AML-193 (cell line): ENCODE results near the gene RETREG1.
"Not testable (repeated sequence)": the region's sequence is repeated elsewhere in the genome, so short reads cannot be mapped to it uniquely, and the experiment has no call there.

Source experiments
- DNase-seq, 2 experiments: peaks; one replicate each; lab custom pipeline; 2025; lab: John Stamatoyannopoulos, UW

Gene RETREG1

DNA sequence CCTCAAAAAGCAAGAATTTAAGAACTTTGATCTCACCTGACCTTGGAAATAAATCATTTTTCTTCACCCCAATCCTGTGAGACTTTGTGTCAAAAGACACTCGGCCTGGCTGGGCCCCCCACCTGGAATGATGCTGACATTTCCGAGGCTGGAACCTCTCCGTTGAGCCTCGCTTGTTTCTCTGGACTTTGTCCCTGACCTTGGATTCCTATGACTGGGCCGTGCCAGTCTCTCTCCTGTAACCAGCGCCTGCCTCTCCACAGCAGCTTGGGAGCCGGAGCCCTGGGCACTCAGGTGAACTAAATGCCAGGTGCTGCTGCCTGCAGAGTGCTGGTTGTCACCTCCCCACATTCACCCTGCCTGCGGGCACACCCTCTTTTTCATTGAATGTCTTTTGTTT lies 62.7 kb downstream of the RETREG1 start:
- no peak for DNase-seq

- DNase-seq = peak; percentile 28 to 29
Measured at GRCh38 chr5:16552666-16553343, 64.0 kb downstream of the RETREG1 start.

DNA sequence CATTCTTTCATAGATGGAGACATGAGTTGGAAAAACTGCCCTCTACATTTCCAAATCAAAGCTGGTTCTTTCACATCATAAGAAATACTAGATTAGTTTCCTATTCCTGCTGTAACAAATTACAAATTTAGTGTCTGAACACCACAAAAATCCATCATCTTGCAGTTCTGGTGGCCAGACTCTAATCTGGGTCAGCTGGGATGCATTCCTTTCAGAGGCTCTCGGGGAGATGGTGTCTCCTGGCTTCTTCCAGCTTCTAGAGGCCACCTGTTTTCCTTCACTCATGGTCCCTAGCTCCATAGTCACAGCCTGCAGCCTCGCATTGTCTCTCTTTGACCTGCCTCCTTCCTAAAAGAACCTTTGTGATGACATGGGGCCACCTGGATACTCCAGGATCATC lies 65.2 kb downstream of the RETREG1 start:
- DNase-seq = no peak

GRCh38 chr5:16550316-16550952 lies 66.4 kb downstream of the RETREG1 start:
- DNase-seq = peak; percentile 33 to 49

- DNase-seq = no peak
Measured at GRCh38 chr5:16549491-16550206, 67.1 kb downstream of the RETREG1 start.

GRCh38 chr5:16548812-16549211 lies 68.0 kb downstream of the RETREG1 start:
- DNase-seq = no peak

GRCh38 chr5:16548115-16548514 lies 68.7 kb downstream of the RETREG1 start:
- DNase-seq = no peak

GRCh38 chr5:16547200-16547842 lies 69.5 kb downstream of the RETREG1 start:
- DNase-seq = no peak

DNA sequence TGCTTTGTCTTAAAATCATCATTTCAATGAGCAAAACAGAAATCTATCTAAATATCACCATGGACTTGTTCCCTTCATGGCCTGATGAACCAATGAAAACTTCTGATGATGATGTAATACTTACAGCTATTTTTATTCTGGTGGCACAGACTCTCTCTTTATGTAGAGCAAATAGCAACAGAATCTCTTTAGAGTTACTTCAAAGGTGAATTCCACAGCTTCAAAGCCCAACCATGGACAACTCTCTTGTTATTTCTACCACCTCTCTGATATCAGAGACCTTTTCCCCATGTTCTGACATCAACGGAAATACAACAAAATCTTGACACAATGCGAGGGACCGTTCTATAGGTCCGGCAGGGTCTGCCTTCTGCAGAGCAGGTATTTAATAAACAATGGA lies 70.1 kb downstream of the RETREG1 start:
- no peak for DNase-seq

DNA sequence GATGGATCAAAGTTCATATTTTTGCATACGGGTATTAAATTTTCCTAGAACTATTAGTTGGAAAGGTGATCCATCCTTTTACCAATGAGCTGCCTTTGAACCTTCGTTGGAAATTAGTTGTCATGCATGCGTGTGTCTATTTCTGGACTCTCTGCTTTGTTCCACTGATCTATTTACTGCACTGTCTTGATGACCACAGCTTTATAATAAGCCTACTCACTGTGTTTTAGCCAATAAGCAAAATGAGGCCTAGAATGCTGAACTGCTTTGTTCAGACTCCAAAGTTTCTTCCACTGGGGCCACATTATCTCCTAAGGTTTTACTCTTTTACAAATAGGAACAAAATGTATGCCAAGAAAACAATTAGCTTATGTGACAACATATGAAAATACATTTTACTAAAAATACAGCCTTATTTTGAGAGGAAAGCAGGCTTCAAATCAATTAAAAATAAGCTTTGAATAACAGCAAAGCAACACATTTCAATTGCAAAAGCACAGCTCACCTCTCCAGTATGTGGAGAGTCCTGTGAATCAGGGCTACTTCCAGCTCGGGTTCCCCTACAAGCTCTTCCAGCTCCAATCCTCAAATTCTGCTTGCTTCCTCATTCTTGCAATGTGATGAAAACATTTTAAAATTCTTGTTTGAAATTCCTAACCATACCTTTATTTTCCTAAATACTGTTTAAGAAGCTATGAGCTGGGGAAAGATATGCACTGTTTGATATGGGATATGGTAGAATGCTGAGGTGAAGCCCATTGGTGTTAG lies 72.0 kb downstream of the RETREG1 start:
- DNase-seq = no peak

DNA sequence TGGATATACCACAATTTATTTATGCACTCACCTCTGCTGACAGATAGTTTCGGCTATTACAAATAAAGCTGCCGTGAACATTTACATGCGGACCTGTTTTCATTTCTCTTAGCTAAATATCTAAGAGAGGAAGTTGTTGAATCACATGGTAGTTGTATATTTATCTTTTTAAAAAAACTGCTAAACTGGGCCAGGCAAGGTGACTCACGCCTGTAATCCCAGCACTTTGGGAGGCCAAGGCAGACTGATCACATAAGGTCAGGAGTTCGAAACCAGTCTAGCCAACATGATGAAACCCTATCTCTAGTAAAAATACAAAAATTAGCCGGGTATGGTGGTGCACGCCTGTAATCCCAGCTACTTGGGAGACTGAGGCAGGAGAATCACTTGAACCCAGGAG lies 73.6 kb downstream of the RETREG1 start:
- DNase-seq = not testable (repeated sequence)

DNA sequence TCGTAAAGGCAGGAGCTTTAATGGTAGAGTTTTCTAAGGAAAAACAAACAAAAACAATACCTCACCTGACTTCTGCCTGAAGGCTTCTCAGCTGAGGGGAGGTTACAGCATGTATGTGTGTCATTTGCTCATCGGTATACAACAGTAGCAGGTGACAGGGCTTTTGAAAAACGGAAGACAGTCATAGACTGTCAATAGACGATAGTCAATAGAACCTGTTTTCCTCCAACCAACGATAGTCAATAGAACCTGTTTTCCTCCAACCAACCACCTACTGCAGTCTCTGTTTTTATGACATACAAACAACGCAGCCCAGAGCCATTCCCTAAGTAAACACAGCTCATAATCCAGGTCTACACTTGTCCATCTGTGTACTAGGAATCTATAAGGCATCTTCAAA lies 74.6 kb downstream of the RETREG1 start:
- DNase-seq = no peak

DNA sequence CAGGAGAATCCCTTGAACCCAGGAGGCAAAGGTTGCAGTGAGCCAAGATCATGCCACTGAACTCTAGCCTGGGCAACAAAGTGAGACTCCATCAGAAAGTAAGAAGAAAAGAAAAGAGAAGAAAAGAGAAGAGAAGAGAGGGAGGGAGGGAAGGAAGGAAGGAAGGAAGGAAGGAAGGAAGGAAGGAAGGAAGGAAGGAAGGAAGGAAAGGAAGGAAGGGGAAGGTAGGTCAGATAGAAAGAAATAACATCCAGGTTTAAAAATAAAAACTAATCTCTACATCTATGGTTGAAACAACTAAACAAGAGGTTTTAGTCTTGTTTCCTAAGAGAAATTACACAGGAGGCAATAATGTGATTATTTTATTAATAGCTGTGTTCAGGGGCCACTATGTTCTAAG lies 75.2 kb downstream of the RETREG1 start:
- not testable (repeated sequence) for DNase-seq

GRCh38 chr5:16540421-16540820 lies 76.4 kb downstream of the RETREG1 start:
- no peak for DNase-seq

- DNase-seq = no peak
Measured at GRCh38 chr5:16539169-16539666, 77.6 kb downstream of the RETREG1 start.

GRCh38 chr5:16538006-16538405 lies 78.8 kb downstream of the RETREG1 start:
- no peak for DNase-seq

GRCh38 chr5:16536818-16537217 lies 80.0 kb downstream of the RETREG1 start:
- DNase-seq = no peak

- no peak for DNase-seq
Measured at GRCh38 chr5:16536246-16536645, 80.6 kb downstream of the RETREG1 start.

- no peak for DNase-seq
Measured at GRCh38 chr5:16534280-16534679, 82.5 kb downstream of the RETREG1 start.

DNA sequence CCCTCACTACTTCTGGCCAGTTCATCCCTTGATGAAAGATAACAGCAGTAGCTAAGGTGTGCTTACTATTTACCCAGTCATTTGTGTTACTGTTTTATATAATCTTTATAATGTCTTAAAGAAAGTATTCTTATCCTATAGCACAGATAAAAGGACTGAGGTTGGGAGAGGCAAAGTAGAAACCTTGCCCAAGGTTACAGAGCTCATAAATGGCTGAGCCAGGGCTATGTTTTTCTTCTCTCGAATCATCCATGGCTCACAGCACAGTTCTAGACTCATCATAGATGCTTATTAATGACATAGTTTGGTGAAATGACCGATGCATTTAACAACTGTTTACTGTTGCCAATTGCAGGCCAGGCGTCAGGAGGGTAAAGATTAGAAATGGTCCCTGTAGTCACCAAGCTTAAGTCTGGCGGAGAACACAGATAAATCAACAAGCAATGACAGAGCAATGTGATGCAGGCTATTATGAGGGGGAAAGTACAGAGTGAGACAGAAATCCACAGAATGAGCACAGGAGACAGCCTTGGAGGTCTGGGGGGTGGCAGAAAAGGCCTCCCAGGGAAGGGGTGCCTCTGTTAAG lies 85.6 kb downstream of the RETREG1 start:
- no peak for DNase-seq

DNA sequence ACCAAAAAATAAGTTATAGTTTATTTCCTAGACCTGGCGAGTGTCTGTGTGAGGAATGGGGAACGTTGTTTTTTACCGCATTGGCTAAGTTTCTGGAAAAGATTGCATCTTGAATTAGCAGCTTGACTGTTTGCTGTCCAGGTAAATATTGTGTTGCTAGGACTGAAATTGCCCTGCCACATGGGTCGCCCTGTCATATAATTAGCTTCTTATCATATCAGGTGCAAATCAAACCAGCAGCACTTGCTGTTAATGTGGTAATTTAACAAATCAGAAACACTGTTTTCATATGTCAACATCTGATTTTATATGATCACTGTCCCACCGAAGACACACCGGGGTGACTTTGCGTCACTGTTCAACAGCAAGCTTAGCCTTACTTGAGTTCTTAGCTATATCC lies 87.5 kb downstream of the RETREG1 start:
- DNase-seq = no peak
